ENCODE data around the gene ARID5B.

The ARID5B gene

GRCh38 chr10:61887772-61888171 lies 13.7 kb upstream of the ARID5B start:
- H3K4me3 ChIP-seq (ENCODE audit: low read length), result no peak overlapping the region
- DNase-seq (ENCODE audit: low read depth), result no peak
- TF ChIP-seq CTCF (conservative IDR thresholded peaks at IDR 0.05; ENCODE audit: low read length), result no peak

GRCh38 chr10:61888744-61889143 lies 12.8 kb upstream of the ARID5B start:
- H3K4me3 ChIP-seq (ENCODE audit: low read length), result no peak overlapping the region
- TF ChIP-seq CTCF (conservative IDR thresholded peaks at IDR 0.05; ENCODE audit: low read length), result no peak
- DNase-seq (ENCODE audit: low read depth), result peak; percentile 44

- no peak overlapping the region for H3K4me3 ChIP-seq (ENCODE audit: low read length)
- TF ChIP-seq CTCF (conservative IDR thresholded peaks at IDR 0.05; ENCODE audit: low read length), result no peak
- peak; percentile 56 for DNase-seq (ENCODE audit: low read depth)
Observed at GRCh38 chr10:61890430-61890829, 11.1 kb upstream of the ARID5B start.

GRCh38 chr10:61890881-61891409 lies 10.6 kb upstream of the ARID5B start:
- no peak for DNase-seq (ENCODE audit: low read depth)
- H3K4me3 ChIP-seq (ENCODE audit: low read length), result no peak overlapping the region
- no peak for TF ChIP-seq CTCF (conservative IDR thresholded peaks at IDR 0.05; ENCODE audit: low read length)

- no peak overlapping the region for H3K4me3 ChIP-seq (ENCODE audit: low read length)
- no peak for TF ChIP-seq CTCF (conservative IDR thresholded peaks at IDR 0.05; ENCODE audit: low read length)
- no peak for DNase-seq (ENCODE audit: low read depth)
Observed at GRCh38 chr10:61891906-61892585, 9.5 kb upstream of the ARID5B start.

- no peak for DNase-seq (ENCODE audit: low read depth)
- no peak for TF ChIP-seq CTCF (conservative IDR thresholded peaks at IDR 0.05; ENCODE audit: low read length)
- H3K4me3 ChIP-seq (ENCODE audit: low read length), result no peak overlapping the region
Observed at GRCh38 chr10:61892961-61893360, 8.5 kb upstream of the ARID5B start.

GRCh38 chr10:61894133-61894532 lies 7.4 kb upstream of the ARID5B start:
- no peak for TF ChIP-seq CTCF (conservative IDR thresholded peaks at IDR 0.05; ENCODE audit: low read length)
- H3K4me3 ChIP-seq (ENCODE audit: low read length), result no peak overlapping the region
- DNase-seq (ENCODE audit: low read depth), result no peak
